ENCODE results near the gene ODAD3.

- TF ChIP-seq CTCF (IDR thresholded peaks at IDR 0.05; ENCODE audit: insufficient read depth, low read depth, low read length) (no peak), EZH2 (IDR thresholded peaks at IDR 0.05; ENCODE audit: insufficient read depth, low read length) (no peak)
These were observed 14.1 kb upstream of the ODAD3 start for GRCh38 chr19:11448923-11449554.
